Measurements from ENCODE around the gene RTL1. TPM values are rescaled to one million over a fixed set of nuclear protein-coding genes. Genes with fewer than 3 reads are reported as not detected.

RTL1 gene
- total and polyA plus RNA-seq, 2 of the 13 experiments (the other 11 are each of a cell fraction or from before 2014, with no cell fraction given): not detected

DNA sequence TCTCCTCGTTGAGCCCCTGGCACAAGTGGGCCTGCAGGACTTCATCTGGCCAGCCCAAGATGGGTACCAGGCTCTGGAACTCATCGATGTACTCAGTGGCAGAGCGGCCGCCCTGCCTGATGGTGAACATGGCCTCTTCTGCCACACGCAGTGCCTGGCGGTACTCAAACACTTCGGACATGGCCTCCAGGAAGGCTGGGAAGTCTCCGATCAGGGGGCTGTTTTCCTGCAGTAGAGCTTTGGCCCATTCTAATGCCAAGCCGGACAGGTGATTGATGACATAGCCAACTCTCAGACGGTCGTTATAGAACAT, 19.8 kb downstream of the RTL1 start:
- 65% methylated on average over 7 of the region's 11 CpGs for WGBS (ENCODE audit: low lambda C conversion rate)
- Histone ChIP-seq H4K20me1 (ENCODE audit: insufficient read depth, low read length) (no peaks in the 10 kb centered on the region), H3K79me2 (ENCODE audit: insufficient read depth, low read length) (no peaks in the 10 kb centered on the region), H3K9me3 (ENCODE audit: low read length) (no peaks in the 10 kb centered on the region), H3K4me3 (replicated peaks in 1 of 3; ENCODE audit: insufficient read depth in 1 of 3, low read depth in 2 of 3, low read length in 3 of 3) (no peak overlapping the region), H2AFZ (ENCODE audit: low read length) (no peak overlapping the region), H3K36me3 (replicated peaks in 1 of 2; ENCODE audit: control insufficient read depth in 1 of 2, insufficient read depth in 2 of 2, low read length in 2 of 2) (no peaks in the 10 kb centered on the region), H3K9ac (ENCODE audit: insufficient read depth, low read depth, low read length) (no peak overlapping the region), H3K4me2 (ENCODE audit: low read depth, low read length) (no peak overlapping the region), H3K27ac (ENCODE audit: extremely low read length, insufficient read depth, low read length) (no peak overlapping the region), H3K4me1 (ENCODE audit: insufficient read depth, low read length) (peaks cover 7% of the 10 kb centered on the region), H3K27me3 (ENCODE audit: control insufficient read depth in 1 of 2, insufficient read depth in 2 of 2, low read length in 2 of 2) (peaks cover 1 to 19% of the 10 kb centered on the region in 2 experiments; a peak in 4 of 5 replicates)
- in situ Hi-C loops (cut with HindIII; ENCODE audit: extremely low pct_ligation_motif_present, low pct_unique_long_range_greater_than_20kb) (no loop called here), intact Hi-C loops (cut with micrococcal nuclease; ENCODE audit: unreplicated experiment) (no loop called here)
- POLR2A ChIA-PET: no interaction called here
- no peak for DNase-seq (ENCODE audit: low spot score)
- no peak for FAIRE-seq
- ATAC-seq: no peak
- BruUV-seq (replicated peaks): no TSS peak
- CTCF ChIA-PET (ENCODE audit: low intra/inter-chr PET ratio, low total read pairs): no interaction called here
- TF ChIP-seq, protein P1, sequence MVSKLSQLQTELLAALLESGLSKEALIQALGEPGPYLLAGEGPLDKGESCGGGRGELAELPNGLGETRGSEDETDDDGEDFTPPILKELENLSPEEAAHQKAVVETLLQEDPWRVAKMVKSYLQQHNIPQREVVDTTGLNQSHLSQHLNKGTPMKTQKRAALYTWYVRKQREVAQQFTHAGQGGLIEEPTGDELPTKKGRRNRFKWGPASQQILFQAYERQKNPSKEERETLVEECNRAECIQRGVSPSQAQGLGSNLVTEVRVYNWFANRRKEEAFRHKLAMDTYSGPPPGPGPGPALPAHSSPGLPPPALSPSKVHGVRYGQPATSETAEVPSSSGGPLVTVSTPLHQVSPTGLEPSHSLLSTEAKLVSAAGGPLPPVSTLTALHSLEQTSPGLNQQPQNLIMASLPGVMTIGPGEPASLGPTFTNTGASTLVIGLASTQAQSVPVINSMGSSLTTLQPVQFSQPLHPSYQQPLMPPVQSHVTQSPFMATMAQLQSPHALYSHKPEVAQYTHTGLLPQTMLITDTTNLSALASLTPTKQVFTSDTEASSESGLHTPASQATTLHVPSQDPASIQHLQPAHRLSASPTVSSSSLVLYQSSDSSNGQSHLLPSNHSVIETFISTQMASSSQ (IDR thresholded peaks at IDR 0.05; ENCODE audit: low read depth): no peak
- TF ChIP-seq, protein P1 (CRISPR knock-in tag; IDR thresholded peaks at IDR 0.05; ENCODE audit: borderline replicate concordance): no peak
- TF ChIP-seq, protein P2, sequence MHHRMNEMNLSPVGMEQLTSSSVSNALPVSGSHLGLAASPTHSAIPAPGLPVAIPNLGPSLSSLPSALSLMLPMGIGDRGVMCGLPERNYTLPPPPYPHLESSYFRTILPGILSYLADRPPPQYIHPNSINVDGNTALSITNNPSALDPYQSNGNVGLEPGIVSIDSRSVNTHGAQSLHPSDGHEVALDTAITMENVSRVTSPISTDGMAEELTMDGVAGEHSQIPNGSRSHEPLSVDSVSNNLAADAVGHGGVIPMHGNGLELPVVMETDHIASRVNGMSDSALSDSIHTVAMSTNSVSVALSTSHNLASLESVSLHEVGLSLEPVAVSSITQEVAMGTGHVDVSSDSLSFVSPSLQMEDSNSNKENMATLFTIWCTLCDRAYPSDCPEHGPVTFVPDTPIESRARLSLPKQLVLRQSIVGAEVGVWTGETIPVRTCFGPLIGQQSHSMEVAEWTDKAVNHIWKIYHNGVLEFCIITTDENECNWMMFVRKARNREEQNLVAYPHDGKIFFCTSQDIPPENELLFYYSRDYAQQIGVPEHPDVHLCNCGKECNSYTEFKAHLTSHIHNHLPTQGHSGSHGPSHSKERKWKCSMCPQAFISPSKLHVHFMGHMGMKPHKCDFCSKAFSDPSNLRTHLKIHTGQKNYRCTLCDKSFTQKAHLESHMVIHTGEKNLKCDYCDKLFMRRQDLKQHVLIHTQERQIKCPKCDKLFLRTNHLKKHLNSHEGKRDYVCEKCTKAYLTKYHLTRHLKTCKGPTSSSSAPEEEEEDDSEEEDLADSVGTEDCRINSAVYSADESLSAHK (CRISPR knock-in tag; IDR thresholded peaks at IDR 0.05; ENCODE audit: borderline replicate concordance): no peak
- TF ChIP-seq, protein P3, sequence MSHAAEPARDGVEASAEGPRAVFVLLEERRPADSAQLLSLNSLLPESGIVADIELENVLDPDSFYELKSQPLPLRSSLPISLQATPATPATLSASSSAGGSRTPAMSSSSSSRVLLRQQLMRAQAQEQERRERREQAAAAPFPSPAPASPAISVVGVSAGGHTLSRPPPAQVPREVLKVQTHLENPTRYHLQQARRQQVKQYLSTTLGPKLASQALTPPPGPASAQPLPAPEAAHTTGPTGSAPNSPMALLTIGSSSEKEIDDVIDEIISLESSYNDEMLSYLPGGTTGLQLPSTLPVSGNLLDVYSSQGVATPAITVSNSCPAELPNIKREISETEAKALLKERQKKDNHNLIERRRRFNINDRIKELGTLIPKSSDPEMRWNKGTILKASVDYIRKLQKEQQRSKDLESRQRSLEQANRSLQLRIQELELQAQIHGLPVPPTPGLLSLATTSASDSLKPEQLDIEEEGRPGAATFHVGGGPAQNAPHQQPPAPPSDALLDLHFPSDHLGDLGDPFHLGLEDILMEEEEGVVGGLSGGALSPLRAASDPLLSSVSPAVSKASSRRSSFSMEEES (CRISPR knock-in tag; IDR thresholded peaks at IDR 0.05): no peak
- TF ChIP-seq ZMAT3 (CRISPR knock-in tag; conservative IDR thresholded peaks at IDR 0.05) (no peak), ZNF44 (CRISPR knock-in tag; IDR thresholded peaks at IDR 0.05) (no peak), BRCA1 (CRISPR knock-in tag; IDR thresholded peaks at IDR 0.05) (no peak), SRY (CRISPR knock-in tag; IDR thresholded peaks at IDR 0.05) (no peak)
- TF ChIP-seq, protein P4, sequence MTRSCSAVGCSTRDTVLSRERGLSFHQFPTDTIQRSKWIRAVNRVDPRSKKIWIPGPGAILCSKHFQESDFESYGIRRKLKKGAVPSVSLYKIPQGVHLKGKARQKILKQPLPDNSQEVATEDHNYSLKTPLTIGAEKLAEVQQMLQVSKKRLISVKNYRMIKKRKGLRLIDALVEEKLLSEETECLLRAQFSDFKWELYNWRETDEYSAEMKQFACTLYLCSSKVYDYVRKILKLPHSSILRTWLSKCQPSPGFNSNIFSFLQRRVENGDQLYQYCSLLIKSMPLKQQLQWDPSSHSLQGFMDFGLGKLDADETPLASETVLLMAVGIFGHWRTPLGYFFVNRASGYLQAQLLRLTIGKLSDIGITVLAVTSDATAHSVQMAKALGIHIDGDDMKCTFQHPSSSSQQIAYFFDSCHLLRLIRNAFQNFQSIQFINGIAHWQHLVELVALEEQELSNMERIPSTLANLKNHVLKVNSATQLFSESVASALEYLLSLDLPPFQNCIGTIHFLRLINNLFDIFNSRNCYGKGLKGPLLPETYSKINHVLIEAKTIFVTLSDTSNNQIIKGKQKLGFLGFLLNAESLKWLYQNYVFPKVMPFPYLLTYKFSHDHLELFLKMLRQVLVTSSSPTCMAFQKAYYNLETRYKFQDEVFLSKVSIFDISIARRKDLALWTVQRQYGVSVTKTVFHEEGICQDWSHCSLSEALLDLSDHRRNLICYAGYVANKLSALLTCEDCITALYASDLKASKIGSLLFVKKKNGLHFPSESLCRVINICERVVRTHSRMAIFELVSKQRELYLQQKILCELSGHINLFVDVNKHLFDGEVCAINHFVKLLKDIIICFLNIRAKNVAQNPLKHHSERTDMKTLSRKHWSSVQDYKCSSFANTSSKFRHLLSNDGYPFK (CRISPR knock-in tag; IDR thresholded peaks at IDR 0.05; ENCODE audit: borderline replicate concordance): no peak
- TF ChIP-seq, protein P5, sequence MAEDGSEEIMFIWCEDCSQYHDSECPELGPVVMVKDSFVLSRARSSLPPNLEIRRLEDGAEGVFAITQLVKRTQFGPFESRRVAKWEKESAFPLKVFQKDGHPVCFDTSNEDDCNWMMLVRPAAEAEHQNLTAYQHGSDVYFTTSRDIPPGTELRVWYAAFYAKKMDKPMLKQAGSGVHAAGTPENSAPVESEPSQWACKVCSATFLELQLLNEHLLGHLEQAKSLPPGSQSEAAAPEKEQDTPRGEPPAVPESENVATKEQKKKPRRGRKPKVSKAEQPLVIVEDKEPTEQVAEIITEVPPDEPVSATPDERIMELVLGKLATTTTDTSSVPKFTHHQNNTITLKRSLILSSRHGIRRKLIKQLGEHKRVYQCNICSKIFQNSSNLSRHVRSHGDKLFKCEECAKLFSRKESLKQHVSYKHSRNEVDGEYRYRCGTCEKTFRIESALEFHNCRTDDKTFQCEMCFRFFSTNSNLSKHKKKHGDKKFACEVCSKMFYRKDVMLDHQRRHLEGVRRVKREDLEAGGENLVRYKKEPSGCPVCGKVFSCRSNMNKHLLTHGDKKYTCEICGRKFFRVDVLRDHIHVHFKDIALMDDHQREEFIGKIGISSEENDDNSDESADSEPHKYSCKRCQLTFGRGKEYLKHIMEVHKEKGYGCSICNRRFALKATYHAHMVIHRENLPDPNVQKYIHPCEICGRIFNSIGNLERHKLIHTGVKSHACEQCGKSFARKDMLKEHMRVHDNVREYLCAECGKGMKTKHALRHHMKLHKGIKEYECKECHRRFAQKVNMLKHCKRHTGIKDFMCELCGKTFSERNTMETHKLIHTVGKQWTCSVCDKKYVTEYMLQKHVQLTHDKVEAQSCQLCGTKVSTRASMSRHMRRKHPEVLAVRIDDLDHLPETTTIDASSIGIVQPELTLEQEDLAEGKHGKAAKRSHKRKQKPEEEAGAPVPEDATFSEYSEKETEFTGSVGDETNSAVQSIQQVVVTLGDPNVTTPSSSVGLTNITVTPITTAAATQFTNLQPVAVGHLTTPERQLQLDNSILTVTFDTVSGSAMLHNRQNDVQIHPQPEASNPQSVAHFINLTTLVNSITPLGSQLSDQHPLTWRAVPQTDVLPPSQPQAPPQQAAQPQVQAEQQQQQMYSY (CRISPR knock-in tag; IDR thresholded peaks at IDR 0.05): no peak
